Frontal cortex (tissue), 4 donors: ENCODE data around the gene GSTK1. TPM values are rescaled to one million over a fixed set of nuclear protein-coding genes. Genes with fewer than 3 reads are reported as not detected.

ENCODE experiments used
- DNase-seq, 2 donors: peaks; one replicate each; pipeline ENCODE4 v3.0.0; 2012; ENCODE audit warnings: low spot score in 2 of 2
- FAIRE-seq: peaks from 2 replicates; lab custom pipeline; 2012; peaks lifted over from hg19 to GRCh38; lab: Jason Lieb, UNC
- total RNA-seq: library from RNA; depleted of rRNA; stranded (reverse); fragments of >200 nt; gene quantifications from one replicate; pipeline ENCODE4 v1.2.3, GENCODE V29; 2014
- donor health status: control.
- donor health status: control.
- donor health status: control.

GSTK1 gene
- total RNA-seq, 1 donor from 2014 or later = 24.9 TPM

DNA sequence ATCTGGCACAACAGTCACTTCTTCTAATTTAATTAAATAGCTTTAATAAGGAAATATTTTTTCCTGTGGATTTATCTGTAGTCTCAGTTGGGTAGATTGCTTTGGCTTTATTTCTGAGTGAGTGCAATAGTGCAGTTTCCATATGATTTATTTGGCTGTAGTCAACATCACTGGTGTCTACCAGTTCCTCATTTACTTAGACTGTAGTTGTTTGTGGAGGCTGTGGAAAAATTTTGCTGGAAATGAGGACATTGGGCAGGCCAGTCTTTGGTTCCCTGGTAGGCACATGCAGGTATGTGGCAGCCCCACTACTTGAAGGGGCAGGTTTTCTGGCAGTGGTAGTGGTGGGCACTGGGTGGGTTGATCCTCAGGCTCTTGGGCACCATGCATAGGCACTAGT, 25.9 kb upstream of the GSTK1 start:
- FAIRE-seq (no peak), DNase-seq (no peak)

DNA sequence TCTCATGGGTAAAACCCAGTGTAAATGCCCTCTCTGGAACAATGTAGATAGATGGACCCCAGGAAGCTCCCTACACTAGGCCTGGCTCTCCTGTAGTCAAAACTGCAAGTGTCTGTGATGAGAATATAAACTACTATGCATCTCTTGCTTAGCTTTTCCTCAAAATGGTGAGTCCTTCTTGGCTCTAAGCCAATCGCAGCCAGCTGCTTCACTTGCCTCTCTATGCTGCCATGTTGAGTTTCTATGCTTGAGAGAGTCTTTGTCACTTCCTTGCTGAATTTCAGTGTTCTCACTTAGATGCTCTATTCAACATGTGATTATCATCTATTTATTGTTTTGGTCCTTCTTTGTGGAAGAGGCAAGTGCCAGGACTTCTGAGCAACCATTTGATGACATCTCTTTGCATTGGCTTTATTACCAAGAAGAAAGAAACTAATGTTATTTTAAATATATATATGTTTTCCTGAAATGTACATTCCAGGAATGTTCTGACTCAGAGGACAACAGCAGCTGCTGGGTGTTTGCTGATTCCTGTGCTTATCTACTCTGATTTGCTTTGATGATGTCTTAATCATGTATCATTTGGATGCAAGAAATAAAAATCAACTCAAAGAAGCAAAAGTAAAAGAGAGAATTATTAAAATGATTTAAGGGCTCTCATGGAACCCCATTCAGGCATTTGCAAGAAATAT, 24.8 kb upstream of the GSTK1 start:
- DNase-seq (no peak), FAIRE-seq (no peak)

- FAIRE-seq = no peak
Measured at GRCh38 chr7:143239813-143240212, 23.4 kb upstream of the GSTK1 start.

DNA sequence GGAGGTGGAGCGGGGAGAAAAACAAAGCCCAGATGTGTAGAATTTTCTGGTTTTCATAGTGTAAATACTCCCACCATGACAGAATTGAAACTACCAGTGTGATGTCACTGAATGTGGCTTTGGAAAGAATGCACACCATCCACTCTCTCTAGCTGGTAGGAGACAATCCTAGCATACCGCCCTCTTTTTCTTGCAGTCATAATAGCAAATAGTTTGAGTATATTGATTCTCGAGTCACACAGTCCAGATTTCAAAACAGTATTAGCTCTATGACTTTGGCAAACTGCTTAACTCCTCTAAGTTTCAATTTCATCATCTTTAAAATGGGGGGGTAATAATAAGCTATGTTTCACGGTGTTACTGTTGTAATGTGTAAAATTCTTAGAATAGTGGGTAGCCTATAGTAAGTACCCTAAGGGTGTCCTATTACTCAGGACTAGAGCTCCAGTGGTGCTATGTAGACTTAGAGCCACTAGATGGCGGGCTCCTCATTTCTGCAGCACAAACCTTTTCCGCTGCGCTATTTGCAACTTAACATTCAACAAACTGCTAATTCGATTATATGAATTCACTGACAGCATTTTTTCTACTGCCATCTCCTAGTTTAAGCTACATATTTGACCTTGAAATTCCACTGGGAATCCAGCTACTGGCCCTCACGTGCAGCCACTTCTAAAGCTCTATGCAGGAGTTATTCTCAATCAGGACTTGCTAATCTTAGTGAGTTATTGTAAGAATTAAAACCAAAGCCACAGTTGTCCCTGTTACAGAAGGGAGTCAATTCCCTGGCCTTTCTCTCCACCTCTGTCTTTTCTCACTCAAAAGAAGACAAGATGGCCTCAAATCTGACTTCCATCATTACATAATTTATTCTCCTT, 22.7 kb upstream of the GSTK1 start:
- DNase-seq (peak in 1 of 2 donors; percentile 39), FAIRE-seq (peak; percentile 47)

More at GRCh38 chr7:143239813-143240212, 23.4 kb upstream of the GSTK1 start:
- DNase-seq = no peak

GRCh38 chr7:143242306-143242705, 20.9 kb upstream of the GSTK1 start:
- DNase-seq = no peak
- FAIRE-seq = no peak

GRCh38 chr7:143243111-143243510, 20.1 kb upstream of the GSTK1 start:
- no peak for FAIRE-seq
- DNase-seq = no peak

- no peak for FAIRE-seq
- no peak for DNase-seq
Measured at GRCh38 chr7:143243614-143244013, 19.6 kb upstream of the GSTK1 start.

DNA sequence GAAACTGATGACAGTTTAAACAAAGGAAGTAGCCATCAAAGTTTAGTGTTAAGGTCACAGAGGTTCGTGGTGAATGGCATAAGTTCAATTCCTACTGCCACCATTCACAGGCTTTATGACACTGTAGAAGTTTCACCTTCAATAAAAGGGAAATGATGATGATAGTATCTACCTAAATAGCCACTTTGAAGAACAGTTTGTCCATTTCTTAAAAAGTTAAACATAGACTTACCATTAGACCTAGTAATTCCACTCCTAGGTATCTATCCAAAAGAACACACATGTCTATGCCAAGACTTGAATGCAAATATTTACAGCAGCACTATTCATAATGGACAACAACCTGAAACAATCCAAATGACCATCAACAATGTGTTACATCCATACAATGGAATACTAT, 18.9 kb upstream of the GSTK1 start:
- FAIRE-seq (no peak), DNase-seq (no peak)

GRCh38 chr7:143245123-143245522, 18.1 kb upstream of the GSTK1 start:
- FAIRE-seq = no peak
- DNase-seq = no peak

- DNase-seq = no peak
- FAIRE-seq = no peak
Measured at GRCh38 chr7:143247372-143247771, 15.9 kb upstream of the GSTK1 start.

- DNase-seq (no peak), FAIRE-seq (no peak)
Measured at GRCh38 chr7:143248761-143249354, 14.4 kb upstream of the GSTK1 start.

GRCh38 chr7:143250199-143250598, 13.0 kb upstream of the GSTK1 start:
- no peak for DNase-seq
- FAIRE-seq = no peak

DNA sequence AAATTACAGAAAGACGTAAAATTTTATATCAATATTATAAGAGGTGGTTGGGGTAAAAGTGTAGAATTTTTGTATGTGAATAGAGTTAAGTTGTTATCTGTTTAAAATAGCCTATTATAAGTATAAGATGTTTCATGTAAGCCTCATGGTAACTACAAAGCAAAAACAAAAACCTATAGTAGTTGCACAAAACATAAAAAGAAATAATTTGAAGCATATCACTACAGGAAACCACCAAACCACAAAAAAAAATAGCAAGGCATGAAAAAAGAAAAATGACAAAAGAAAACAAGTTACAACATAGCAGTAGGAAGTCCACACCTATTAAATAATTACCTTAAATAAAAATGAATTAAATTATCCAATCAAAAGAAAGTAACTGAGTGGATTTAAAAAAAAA, 12.4 kb upstream of the GSTK1 start:
- FAIRE-seq (no peak), DNase-seq (no peak)

DNA sequence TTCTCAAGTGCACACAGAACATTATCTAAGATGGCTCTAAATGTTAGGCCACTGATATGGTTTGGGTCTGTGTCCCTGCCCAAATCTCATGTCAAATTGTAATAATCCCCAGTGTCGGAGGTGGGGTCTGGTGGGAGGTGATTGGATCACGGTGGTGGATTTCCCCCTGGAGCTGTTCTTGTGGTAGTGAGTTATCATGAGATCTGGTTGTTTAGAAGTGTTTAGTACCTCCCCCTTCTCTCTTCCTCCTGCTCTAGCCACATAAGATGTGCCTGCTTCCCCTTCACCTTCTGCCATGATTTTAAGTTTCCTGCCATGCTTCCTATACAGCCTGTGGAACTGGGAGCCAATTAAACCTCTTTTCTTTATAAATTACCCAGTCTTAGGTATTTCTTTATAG, 11.2 kb upstream of the GSTK1 start:
- FAIRE-seq = no peak
- DNase-seq = no peak

GRCh38 chr7:143255564-143255963, 7.7 kb upstream of the GSTK1 start:
- no peak for FAIRE-seq
- DNase-seq = no peak

DNA sequence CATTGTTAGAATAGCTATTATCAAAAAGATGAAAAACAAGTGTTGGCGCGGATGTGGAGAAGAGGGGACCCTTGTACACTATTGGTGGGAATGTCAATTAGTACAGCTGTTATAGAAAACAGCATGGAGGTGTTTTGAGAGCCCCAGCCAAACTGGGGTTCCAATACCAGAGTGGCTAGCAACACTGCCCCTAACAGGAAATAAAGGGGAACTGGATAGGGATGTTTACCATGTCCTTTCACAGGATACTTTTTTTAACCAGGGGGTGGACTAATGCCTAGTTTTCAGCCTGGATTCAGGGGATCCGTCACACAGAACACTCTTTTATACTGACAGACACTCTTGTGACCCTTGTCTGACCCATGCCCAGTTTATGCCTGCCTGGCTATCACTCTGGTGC, 6.9 kb upstream of the GSTK1 start:
- no peak for DNase-seq
- FAIRE-seq = no peak

DNA sequence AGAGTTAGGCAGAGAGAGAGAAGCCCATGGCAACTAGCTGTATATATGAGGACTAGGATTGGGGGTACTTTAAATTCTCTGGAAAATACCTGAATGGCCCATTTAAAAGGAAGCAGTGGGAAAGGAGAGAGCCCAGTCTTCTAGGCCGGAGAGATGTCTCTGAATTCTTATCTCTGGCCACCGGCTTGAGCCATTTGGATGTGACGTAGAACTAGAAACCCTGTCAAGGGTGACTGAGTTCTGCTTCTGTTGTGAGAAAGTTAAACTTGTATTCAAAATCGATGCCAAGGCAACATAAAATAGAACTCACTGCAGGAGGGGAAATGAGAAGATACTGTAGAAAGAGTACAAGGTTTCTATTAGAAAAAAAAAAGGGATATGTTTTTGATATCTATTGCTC, 6.3 kb upstream of the GSTK1 start:
- DNase-seq (no peak), FAIRE-seq (no peak)

- FAIRE-seq (no peak), DNase-seq (no peak)
Measured at GRCh38 chr7:143257501-143257900, 5.7 kb upstream of the GSTK1 start.

GRCh38 chr7:143258831-143259230, 4.4 kb upstream of the GSTK1 start:
- no peak for FAIRE-seq

GRCh38 chr7:143259765-143260164, 3.5 kb upstream of the GSTK1 start:
- DNase-seq (no peak), FAIRE-seq (no peak)

More at GRCh38 chr7:143258831-143259230, 4.4 kb upstream of the GSTK1 start:
- no peak for DNase-seq

GRCh38 chr7:143261901-143262300, 1.3 kb upstream of the GSTK1 start:
- FAIRE-seq (no peak), DNase-seq (no peak)
